OCI-LY7 (cell line): ENCODE results near the gene OPCML.

Experiments used
- CTCF ChIP-seq: fragments of 200-600 bp; sonication (generic); conservative IDR thresholded peaks from 2 replicates; pipeline ENCODE4 v1.5.1; 2014; ENCODE audit warnings: mild to moderate bottlenecking, antibody characterized with exemption, low read length, moderate library complexity, mixed read lengths
- EZH2phosphoT487 ChIP-seq: fragments of 200-600 bp; sonication (generic); IDR thresholded peaks from 2 replicates; pipeline ENCODE4 v1.6.1; 2018; ENCODE audit warnings: low read depth, borderline replicate concordance, mild to moderate bottlenecking, mixed run types, antibody characterized with exemption, low read length, moderate library complexity, mixed read lengths

DNA sequence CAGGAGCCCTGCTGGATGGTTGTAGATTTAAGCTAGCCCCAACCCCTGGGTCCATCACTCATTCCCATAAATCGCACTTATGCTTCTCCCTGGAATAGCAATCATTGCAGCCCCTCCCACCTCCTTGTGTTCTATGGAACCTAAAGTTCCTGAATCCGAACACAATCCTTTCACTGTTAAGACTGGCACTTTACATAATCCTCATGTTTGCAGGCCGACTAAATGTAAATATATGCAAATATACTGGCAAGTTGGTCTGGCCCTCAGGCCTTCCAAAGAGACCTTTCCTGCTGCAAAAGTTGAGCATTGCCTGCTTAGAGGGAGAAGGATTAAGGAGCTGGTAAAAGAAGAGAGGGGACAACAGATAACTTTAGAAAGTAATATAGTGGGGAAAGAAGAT is 892.9 kb downstream of the OPCML start:
- TF ChIP-seq CTCF (no peak), EZH2phosphoT487 (no peak)
